Hindlimb muscle (tissue), 1 donor: ENCODE measurements around the gene RNF144B. TPM values are rescaled to one million over a fixed set of nuclear protein-coding genes. Genes with fewer than 3 reads are reported as not detected.
"Not testable (repeated sequence)": the region's sequence is repeated elsewhere in the genome, so short reads cannot be mapped to it uniquely, and the experiment has no call there.

Source experiments
- DNase-seq: peaks from one replicate; pipeline ENCODE4 v3.0.0-alpha.2; 2013
- polyA plus RNA-seq: library from polyadenylated mRNA; unstranded; fragments of 120-200 nt; gene quantifications from one replicate; pipeline ENCODE4 v1.2.1, GENCODE V29; 2013; ENCODE audit not compliant: insufficient read length

Gene RNF144B
- polyA plus RNA-seq, 1 donor: 12.0 TPM

DNA sequence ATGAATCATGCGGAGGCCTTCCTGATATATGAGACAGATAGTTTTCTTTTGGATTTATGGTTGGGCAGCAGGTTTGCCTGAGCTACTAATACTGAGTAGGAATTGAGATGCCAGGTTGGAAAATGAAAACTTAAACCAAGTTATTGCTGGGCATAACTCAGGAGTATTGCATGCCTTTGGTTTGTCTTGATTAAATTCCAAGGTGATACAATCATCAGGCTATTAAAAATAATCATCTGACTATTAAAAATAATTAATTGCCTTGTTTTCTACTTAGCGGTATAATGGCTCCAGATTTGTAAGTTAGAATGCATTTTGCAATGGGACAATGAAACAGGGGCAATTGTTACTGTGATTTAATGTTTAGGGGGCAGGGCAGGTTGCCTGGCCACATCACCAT, 15.5 kb upstream of the RNF144B start:
- no peak for DNase-seq

DNA sequence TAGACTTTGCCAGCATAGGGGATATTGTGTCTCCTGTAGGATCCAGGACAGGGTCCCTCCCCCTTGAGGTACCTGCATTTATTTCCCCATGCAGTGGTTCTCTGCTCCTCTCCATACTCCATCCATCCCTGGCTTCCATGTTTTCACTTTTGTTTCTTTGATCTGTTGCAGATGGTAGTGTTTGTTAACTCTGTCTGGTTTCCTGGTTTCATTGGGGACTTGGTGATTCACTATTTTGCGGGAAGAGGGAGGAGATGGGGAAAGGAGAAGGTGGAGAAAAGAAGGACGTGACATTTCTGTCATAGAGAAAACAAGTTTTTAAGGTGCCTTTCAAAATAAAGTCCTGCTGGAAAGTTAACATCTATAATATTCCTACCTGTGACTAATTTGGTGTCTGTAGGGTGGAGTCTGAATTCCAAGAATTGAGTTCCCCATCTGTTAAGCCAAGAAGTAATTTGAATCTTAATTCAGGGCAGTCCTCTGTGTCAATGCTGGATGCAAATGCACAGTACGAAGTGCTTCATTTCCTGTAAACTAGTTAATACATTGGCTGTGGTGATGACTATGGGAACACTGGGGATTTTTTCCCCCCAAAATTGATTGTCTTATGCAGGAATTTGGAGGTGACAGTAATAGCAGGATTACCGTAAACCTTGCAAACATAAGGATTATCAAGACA, 6.9 kb upstream of the RNF144B start:
- no peak for DNase-seq

- DNase-seq: no peak
Observed at GRCh38 chr6:18380851-18381250, 6.3 kb upstream of the RNF144B start.

- DNase-seq: no peak
Observed at GRCh38 chr6:18383441-18383840, 3.7 kb upstream of the RNF144B start.

DNA sequence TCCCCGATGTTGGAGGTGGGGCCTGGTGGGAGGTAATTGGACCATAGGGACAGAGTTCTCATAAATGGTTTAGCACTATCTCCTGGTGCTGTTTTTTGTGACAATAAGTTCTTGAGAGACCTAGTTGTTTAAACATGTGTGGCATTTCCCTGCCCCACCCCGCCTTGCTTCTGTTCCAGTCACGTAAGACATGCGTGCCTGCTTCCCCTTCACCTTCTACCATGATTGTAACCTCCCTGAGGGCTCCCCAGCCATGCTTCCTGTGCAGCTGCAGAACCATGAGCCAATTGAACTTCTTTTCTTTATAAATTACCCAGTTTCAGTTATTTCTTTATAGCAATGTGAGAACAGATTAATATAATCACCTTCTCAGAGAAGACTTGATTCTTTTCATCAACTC, 2.5 kb upstream of the RNF144B start:
- no peak for DNase-seq

DNA sequence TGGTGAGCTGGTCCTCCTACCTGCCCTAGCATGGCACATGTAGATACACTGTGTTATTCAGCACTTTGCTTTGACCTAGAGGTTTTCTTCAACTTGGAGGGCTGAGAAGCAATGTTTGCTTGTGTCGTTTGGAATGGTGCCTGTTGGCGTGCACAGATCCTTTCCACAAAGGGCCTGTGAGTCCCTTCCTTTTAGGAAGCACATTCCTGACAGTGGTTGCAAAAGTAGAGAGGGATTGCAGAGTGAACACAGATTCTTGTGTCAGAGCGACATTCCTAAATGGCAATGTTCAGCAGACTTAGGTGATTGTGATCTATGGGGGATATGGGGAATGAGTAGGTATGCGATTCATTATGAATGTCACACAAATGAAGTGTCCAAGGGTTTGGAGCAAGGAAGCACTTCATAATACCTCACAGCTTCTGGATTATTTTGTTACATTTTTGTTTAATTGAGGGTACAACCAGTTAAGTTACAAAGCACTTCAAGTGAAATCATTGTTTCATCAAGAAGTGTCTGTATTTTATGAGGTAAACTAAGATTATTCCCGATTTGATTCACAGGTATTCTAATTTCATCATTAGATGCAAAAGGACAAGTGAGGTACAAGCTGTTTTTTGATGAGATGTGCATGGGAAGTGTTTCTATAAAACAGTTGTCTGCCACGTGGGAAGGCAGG, 713 bp upstream of the RNF144B start:
- DNase-seq: no peak

GRCh38 chr6:18388271-18388670, 1.1 kb downstream of the RNF144B start:
- no peak for DNase-seq

DNA sequence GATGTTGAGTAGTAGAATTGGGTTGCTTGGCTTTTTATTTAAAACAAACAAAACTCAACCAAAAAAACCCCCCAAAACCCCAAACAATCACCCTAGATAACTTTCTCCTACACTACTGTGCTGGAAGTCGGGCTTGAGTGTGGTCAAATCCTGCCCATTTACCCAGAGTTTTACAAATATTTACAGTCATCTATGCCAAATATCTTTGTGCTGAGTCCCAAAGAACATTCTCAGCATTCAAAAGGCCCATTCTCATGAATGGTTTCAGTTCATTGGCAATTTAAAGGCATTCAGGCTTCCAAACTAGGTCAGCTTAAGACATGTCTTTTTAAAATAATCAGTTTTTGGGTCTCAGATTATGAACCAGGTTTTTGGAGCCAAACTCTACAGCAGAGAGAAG, 1.8 kb downstream of the RNF144B start:
- no peak for DNase-seq

- DNase-seq: no peak
Observed at GRCh38 chr6:18389479-18389878, 2.3 kb downstream of the RNF144B start.

DNA sequence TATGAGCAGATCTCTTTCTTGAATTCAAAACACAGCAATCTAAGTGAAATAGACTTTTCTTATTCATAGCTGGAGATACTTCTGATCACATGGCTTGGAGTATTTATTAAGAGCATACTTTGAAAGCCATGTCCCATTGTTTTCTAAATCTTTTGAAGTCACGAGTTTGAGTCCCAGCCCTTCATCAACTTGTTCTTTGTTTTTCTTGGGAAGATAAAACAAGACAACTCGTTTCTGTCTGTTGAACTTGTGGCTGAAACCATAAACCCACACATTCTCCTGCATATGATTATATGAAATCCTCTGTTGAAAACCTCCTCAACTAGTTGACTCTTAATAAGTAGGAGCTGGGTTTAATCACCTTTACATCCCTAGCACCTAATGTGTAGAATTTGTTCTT, 3.3 kb downstream of the RNF144B start:
- no peak for DNase-seq

DNA sequence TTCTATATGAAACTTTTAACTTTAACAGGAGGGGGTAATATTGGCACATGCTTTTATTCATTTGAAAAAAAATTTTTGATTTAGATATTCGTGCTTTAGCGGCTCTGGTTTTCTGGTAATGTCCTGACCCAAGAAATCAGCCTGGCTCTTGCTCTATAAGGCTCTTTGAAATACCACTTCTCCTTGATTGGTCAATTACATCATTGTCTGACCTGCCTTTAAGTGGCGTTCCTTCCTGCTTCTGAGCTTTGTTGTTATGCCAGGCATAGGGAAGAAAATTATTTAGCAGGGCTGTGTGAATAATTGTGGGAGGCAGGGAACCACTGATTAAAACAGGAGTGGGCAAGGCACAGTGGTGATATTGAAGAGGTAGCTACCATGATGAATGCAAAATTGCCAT, 3.9 kb downstream of the RNF144B start:
- no peak for DNase-seq

- DNase-seq: no peak
Observed at GRCh38 chr6:18392346-18392877, 5.3 kb downstream of the RNF144B start.

GRCh38 chr6:18393698-18394097, 6.5 kb downstream of the RNF144B start:
- DNase-seq: no peak

DNA sequence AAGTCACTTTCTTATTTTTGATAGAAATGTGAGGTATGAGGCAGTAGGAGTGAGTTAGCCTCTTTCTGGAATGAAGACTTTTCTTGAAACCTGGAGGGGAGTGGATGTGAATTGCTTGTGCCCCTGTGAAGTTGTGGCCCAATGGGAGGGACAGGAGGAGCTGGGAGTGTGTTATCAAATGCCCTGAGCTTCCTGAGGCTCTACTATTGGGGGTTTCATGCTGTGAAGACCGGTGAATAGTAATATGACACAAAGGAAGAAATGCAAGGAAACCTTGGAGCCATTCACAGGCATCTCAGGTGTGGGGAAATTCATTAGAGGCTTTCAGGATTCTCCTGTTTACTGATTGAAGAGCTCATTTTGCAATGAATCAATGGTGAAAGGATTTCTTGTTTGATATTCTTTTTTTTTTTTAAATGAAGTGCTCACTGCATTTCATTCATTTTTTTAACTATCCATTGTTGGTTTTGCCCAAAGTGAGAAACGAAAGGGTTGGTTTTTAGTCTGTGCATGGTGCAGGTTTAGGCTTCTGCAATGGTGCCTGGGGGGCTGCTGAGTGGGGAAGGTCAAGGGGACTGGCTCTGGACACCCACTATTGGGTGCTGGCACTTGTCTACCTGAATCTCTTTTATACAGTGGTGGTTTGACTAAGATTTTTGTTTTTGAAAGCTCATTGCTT, 8.2 kb downstream of the RNF144B start:
- no peak for DNase-seq

- no peak for DNase-seq
Observed at GRCh38 chr6:18395856-18396197, 8.7 kb downstream of the RNF144B start.

GRCh38 chr6:18397701-18398100, 10.6 kb downstream of the RNF144B start:
- DNase-seq: no peak

GRCh38 chr6:18398225-18398624, 11.1 kb downstream of the RNF144B start:
- not testable (repeated sequence) for DNase-seq

GRCh38 chr6:18400831-18401446, 13.8 kb downstream of the RNF144B start:
- DNase-seq: no peak

GRCh38 chr6:18404965-18405364, 17.8 kb downstream of the RNF144B start:
- DNase-seq: not testable (repeated sequence)

DNA sequence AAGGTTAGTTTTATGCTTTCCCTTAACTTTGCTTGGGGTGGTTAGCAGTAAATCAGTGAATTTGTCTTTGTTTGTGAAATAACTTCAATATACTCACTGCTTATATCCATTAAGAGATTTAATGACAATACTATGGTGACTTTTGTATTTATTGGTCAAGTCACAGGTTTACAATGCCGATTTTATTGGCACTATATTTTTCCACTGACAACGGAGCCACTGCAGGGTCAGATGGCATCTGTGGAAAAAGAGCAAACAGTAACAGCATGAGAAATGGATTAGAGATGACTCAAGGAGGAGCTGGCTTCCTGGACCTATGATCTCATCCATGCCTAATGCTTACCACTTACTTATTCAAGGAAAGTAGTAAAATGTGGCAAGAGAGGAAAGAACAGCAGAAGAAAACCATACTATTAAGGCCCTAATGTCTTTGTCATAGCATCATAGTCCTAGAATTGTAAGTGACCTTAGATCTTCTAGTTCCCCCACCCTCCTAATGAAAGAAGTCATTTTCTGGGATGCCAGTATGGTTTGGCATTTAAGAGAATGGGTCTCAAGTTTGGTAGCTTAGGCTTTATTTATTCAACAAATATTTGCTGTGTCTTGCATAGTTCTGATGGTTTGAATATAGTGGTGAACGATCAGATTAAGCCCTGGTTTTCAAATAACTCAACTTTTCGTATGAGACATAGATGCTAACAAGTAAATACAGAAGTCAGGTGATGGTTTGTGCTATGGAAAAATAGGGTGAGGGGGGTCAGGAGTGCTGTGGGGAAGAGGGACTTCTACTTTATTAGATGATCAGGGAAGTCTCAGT, 18.5 kb downstream of the RNF144B start:
- no peak for DNase-seq

- DNase-seq: no peak
Observed at GRCh38 chr6:18406955-18407749, 20.0 kb downstream of the RNF144B start.

DNA sequence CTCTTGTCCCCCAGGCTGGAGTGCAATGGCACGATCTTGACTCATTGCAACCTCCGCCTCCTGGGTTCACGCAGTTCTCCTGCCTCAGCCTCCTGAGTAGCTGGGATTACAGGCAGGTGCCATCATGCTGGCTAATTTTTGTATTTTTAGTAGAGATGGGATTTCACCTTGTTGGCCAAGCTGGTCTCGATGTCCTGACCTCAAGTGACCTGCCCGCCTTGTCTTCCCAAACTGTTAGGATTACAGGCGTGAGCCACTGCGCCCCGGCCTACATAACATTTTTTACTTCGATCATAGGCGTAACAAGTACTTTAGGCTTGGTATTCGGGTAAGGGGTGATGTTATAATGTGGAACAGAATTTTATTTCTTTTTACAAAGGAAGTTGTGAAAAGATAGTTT, 22.5 kb downstream of the RNF144B start:
- not testable (repeated sequence) for DNase-seq
